Ascending aorta (tissue), 2 donors: ENCODE measurements around the gene NABP1. TPM values are rescaled to one million over a fixed set of nuclear protein-coding genes. Genes with fewer than 3 reads are reported as not detected.

Experiments used
- DNase-seq, 2 donors: peaks; one replicate each; pipeline ENCODE4 v3.0.0-alpha.2; 2019; ENCODE audit warnings: low spot score in 2 of 2
- H3K27ac ChIP-seq, 2 donors: fragments of 200-600 bp; sonication (generic); one replicate each; pipeline ENCODE4 v1.5.1; 2016 to 2017; ENCODE audit warnings: mild to moderate bottlenecking in 1 of 2
- H3K27me3 ChIP-seq: fragments of 200-600 bp; sonication (generic); one replicate; pipeline ENCODE4 v1.5.1; 2017
- H3K36me3 ChIP-seq, 2 donors: fragments of 200-600 bp; sonication (generic); one replicate each; pipeline ENCODE4 v1.5.1; 2016
- H3K4me1 ChIP-seq, 2 donors: fragments of 200-600 bp; sonication (generic); one replicate each; pipeline ENCODE4 v1.5.1; 2016 to 2017; ENCODE audit warnings: mild to moderate bottlenecking in 1 of 2
- H3K4me3 ChIP-seq, 2 donors: fragments of 200-600 bp; sonication (generic); one replicate each; pipeline ENCODE4 v1.5.1; 2016 to 2017; ENCODE audit warnings: mild to moderate bottlenecking in 1 of 2
- H3K9me3 ChIP-seq, 2 donors: fragments of 200-600 bp; sonication (generic); one replicate each; pipeline ENCODE4 v1.5.1; 2016
- intact Hi-C: fragments of 100-400 bp; cut with DNase I; formaldehyde crosslinking; loops from one replicate; pipeline ENCODE4 v1.15.1; 2023
- total RNA-seq: library from RNA; depleted of rRNA; stranded (reverse); fragments of >200 nt; gene quantifications from one replicate; pipeline ENCODE4 v1.1.0, GENCODE V29; 2016
- TF ChIP-seq, protein P1 (sequence below), 3 experiments: fragments of 200-600 bp in 2 of 3; fragments of 450-650 bp in 1 of 3; sonication (generic) in 2 of 3; IDR thresholded peaks; one replicate each; pipeline ENCODE4 v1.5.1; 2016 to 2019; ENCODE audit warnings: antibody characterized with exemption in 3 of 3, mild to moderate bottlenecking in 1 of 3, moderate library complexity in 1 of 3

Gene NABP1
- total RNA-seq, 1 donor from 2014 or later, result 38.5 TPM

- TF ChIP-seq, protein P1, sequence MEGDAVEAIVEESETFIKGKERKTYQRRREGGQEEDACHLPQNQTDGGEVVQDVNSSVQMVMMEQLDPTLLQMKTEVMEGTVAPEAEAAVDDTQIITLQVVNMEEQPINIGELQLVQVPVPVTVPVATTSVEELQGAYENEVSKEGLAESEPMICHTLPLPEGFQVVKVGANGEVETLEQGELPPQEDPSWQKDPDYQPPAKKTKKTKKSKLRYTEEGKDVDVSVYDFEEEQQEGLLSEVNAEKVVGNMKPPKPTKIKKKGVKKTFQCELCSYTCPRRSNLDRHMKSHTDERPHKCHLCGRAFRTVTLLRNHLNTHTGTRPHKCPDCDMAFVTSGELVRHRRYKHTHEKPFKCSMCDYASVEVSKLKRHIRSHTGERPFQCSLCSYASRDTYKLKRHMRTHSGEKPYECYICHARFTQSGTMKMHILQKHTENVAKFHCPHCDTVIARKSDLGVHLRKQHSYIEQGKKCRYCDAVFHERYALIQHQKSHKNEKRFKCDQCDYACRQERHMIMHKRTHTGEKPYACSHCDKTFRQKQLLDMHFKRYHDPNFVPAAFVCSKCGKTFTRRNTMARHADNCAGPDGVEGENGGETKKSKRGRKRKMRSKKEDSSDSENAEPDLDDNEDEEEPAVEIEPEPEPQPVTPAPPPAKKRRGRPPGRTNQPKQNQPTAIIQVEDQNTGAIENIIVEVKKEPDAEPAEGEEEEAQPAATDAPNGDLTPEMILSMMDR (IDR thresholded peaks at IDR 0.05), result no peak
- Histone ChIP-seq H3K4me1 (no peaks in the 10 kb centered on the region), H3K9me3 (no peaks in the 10 kb centered on the region), H3K27ac (no peak overlapping the region), H3K4me3 (no peak overlapping the region), H3K36me3 (no peaks in the 10 kb centered on the region), H3K27me3 (no peaks in the 10 kb centered on the region)
- intact Hi-C loops, result no loop called here
- no peak for DNase-seq
Observed at GRCh38 chr2:191714925-191715324, 37.0 kb downstream of the NABP1 start.

DNA sequence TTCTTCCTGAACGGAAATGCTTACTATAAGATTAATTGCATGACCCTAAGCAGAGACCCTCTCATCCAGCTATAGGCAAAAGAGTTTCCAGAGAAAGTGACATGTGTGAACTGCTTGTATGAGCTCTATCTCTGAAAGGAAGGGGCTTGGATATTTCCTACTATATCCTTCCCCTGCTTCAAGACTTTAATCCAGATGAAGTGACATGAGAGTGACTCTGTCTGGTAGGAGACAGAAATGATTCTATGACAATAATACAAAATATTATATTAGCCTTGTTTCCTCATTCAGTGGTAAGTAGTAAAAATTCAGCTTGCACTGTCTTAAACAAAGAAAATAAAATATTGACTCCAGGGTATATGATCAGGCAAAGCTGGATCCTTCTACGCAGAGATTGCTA lies 37.5 kb downstream of the NABP1 start:
- Histone ChIP-seq H3K27me3 (no peaks in the 10 kb centered on the region), H3K4me3 (no peak overlapping the region), H3K36me3 (no peaks in the 10 kb centered on the region), H3K27ac (no peak overlapping the region), H3K4me1 (no peaks in the 10 kb centered on the region), H3K9me3 (no peaks in the 10 kb centered on the region)
- TF ChIP-seq, protein P1 (IDR thresholded peaks at IDR 0.05), result no peak
- intact Hi-C loops, result no loop called here
- DNase-seq, result no peak

GRCh38 chr2:191719261-191719660 lies 41.3 kb downstream of the NABP1 start:
- TF ChIP-seq, protein P1 (IDR thresholded peaks at IDR 0.05), result no peak
- Histone ChIP-seq H3K27ac (no peak overlapping the region), H3K27me3 (no peaks in the 10 kb centered on the region), H3K4me1 (no peaks in the 10 kb centered on the region), H3K4me3 (no peak overlapping the region), H3K9me3 (no peaks in the 10 kb centered on the region), H3K36me3 (no peaks in the 10 kb centered on the region)
- intact Hi-C loops, result no loop called here
- no peak for DNase-seq

- H3K27ac ChIP-seq, result no peak overlapping the region
- intact Hi-C loops, result no loop called here
- no peak for DNase-seq
- no peaks in the 10 kb centered on the region for H3K9me3 ChIP-seq
- no peak overlapping the region for H3K4me3 ChIP-seq
- H3K27me3 ChIP-seq, result no peaks in the 10 kb centered on the region
- H3K36me3 ChIP-seq, result no peaks in the 10 kb centered on the region
- H3K4me1 ChIP-seq, result no peaks in the 10 kb centered on the region
- TF ChIP-seq, protein P1 (IDR thresholded peaks at IDR 0.05), result no peak
Observed at GRCh38 chr2:191719938-191720337, 42.0 kb downstream of the NABP1 start.

GRCh38 chr2:191721331-191721730 lies 43.4 kb downstream of the NABP1 start:
- H3K36me3 ChIP-seq, result no peaks in the 10 kb centered on the region
- H3K9me3 ChIP-seq, result no peaks in the 10 kb centered on the region
- DNase-seq, result no peak
- intact Hi-C loops, result no loop called here
- H3K27me3 ChIP-seq, result no peaks in the 10 kb centered on the region
- H3K4me3 ChIP-seq, result no peak overlapping the region
- H3K27ac ChIP-seq, result no peak overlapping the region
- TF ChIP-seq, protein P1 (IDR thresholded peaks at IDR 0.05), result no peak
- no peaks in the 10 kb centered on the region for H3K4me1 ChIP-seq

- intact Hi-C loops, result no loop called here
- H3K27ac ChIP-seq, result no peak overlapping the region
Observed at GRCh38 chr2:191724015-191724414, 46.1 kb downstream of the NABP1 start.

More at GRCh38 chr2:191724015-191724414, 46.1 kb downstream of the NABP1 start:
- Histone ChIP-seq H3K27me3 (no peaks in the 10 kb centered on the region), H3K4me3 (no peak overlapping the region), H3K4me1 (no peaks in the 10 kb centered on the region), H3K36me3 (no peaks in the 10 kb centered on the region), H3K9me3 (no peaks in the 10 kb centered on the region)
- no peak for DNase-seq
- TF ChIP-seq, protein P1 (IDR thresholded peaks at IDR 0.05), result no peak
